ENCODE results near the gene PIR.

DNA sequence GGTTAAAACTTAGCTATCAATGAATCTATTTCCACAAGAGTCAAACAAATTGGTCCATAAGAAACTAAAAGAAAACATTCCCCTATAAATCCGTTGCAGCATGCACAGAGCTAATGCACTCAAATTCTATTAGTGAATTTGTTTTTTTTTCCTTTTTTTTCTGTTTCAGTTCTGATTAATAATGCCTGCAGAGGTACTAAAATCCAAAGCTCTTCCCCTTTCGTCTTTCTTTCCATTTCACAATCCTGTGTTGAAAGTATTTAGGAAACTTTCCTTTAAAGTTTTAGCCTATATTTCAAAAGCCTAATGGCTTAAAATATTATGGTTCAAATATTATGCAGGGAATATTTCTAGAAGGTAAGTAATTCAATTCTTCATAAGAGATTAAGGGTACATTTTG is 63.1 kb downstream of the PIR start:
- TF ChIP-seq, protein P1, sequence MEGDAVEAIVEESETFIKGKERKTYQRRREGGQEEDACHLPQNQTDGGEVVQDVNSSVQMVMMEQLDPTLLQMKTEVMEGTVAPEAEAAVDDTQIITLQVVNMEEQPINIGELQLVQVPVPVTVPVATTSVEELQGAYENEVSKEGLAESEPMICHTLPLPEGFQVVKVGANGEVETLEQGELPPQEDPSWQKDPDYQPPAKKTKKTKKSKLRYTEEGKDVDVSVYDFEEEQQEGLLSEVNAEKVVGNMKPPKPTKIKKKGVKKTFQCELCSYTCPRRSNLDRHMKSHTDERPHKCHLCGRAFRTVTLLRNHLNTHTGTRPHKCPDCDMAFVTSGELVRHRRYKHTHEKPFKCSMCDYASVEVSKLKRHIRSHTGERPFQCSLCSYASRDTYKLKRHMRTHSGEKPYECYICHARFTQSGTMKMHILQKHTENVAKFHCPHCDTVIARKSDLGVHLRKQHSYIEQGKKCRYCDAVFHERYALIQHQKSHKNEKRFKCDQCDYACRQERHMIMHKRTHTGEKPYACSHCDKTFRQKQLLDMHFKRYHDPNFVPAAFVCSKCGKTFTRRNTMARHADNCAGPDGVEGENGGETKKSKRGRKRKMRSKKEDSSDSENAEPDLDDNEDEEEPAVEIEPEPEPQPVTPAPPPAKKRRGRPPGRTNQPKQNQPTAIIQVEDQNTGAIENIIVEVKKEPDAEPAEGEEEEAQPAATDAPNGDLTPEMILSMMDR (conservative IDR thresholded peaks at IDR 0.05; ENCODE audit: low read depth, low read length), result no peak
- TF ChIP-seq EZH2 (IDR thresholded peaks at IDR 0.05; ENCODE audit: borderline replicate concordance, low read depth, low read length, poor library complexity, severe bottlenecking), result no peak

All from A673 (cell line).